H1 (cell line): Measurements from ENCODE around the gene MRPL11. TPM values are rescaled to one million over a fixed set of nuclear protein-coding genes. Genes with fewer than 3 reads are reported as not detected.

Experiments used
- BACH1 ChIP-seq: IDR thresholded peaks from 2 replicates; pipeline ENCODE4 v1.6.1; 2012; ENCODE audit warnings: low read length, improper control_type of control experiment
- KDM4A ChIP-seq: IDR thresholded peaks from one replicate; pipeline ENCODE4 v1.7.1; 2012; ENCODE audit warnings: low read depth, mild to moderate bottlenecking, moderate library complexity, low read length, inconsistent platforms; ENCODE audit not compliant: severe bottlenecking
- RBBP5 ChIP-seq: IDR thresholded peaks from 2 replicates; pipeline ENCODE4 v1.7.1; 2012; ENCODE audit warnings: low read depth, mild to moderate bottlenecking, inconsistent platforms, low read length, moderate library complexity, borderline replicate concordance
- TEAD4 ChIP-seq: IDR thresholded peaks from 2 replicates; pipeline ENCODE4 v1.6.1; 2012; ENCODE audit warnings: low read depth, low read length, inconsistent platforms, mixed read lengths
- polyA plus RNA-seq, 7 experiments: library from polyadenylated mRNA; depleted of rRNA in 3 of 7; stranded (reverse) in 5 of 7; unstranded in 2 of 7; fragments of >200 nt in 5 of 7; fragments of 200-250 nt in 2 of 7; gene quantifications; 1 replicate in 5 of 7; 2 replicates in 1 of 7; 4 replicates in 1 of 7; pipeline versions ENCODE4 v1.2.1 to v1.2.3, GENCODE V29; 2011 to 2013; ENCODE audit warnings: missing spikeins in 2 of 7, mixed read lengths in 2 of 7
- total RNA-seq: library from RNA; stranded (reverse); fragmentation: NEBNext Ultra II Directional; extraction: Animal tissue kit (Norgen Biotek cat#: 25700); gene quantifications from 2 replicates; pipeline ENCODE4 v1.2.1, GENCODE V29; 2021
- TF ChIP-seq, protein P1 (sequence below): fragments of 300-600 bp; sonication (generic); IDR thresholded peaks from 2 replicates; pipeline ENCODE4 v1.7.1; 2012; ENCODE audit warnings: low read length, moderate library complexity, mild to moderate bottlenecking, inconsistent platforms; ENCODE audit not compliant: insufficient replicate concordance

The MRPL11 gene
- total and polyA plus RNA-seq, 2 of the 8 experiments (the other 6 are each of a cell fraction or from before 2014, with no cell fraction given), result 105 to 141 TPM

DNA sequence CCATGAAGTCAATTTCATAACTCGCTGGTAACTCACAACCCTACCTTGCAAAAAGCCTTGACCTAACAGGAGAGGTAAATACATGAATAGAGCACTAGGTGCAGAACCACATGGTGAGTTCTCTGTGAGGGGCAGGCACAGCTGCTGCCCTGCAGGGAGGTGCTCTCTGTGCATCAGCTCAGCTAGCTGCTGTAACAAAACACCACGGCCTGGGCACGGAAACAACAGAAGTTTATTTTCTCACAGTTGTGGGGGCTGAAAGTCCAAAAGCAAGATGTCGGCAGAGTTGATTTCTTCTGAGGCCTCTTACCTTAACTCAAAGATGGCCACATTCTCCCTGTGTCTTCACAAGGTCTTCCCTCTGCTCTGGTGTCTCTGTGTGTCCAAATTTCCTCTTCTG is 13.0 kb upstream of the MRPL11 start (continued):
- TF ChIP-seq, protein P1, sequence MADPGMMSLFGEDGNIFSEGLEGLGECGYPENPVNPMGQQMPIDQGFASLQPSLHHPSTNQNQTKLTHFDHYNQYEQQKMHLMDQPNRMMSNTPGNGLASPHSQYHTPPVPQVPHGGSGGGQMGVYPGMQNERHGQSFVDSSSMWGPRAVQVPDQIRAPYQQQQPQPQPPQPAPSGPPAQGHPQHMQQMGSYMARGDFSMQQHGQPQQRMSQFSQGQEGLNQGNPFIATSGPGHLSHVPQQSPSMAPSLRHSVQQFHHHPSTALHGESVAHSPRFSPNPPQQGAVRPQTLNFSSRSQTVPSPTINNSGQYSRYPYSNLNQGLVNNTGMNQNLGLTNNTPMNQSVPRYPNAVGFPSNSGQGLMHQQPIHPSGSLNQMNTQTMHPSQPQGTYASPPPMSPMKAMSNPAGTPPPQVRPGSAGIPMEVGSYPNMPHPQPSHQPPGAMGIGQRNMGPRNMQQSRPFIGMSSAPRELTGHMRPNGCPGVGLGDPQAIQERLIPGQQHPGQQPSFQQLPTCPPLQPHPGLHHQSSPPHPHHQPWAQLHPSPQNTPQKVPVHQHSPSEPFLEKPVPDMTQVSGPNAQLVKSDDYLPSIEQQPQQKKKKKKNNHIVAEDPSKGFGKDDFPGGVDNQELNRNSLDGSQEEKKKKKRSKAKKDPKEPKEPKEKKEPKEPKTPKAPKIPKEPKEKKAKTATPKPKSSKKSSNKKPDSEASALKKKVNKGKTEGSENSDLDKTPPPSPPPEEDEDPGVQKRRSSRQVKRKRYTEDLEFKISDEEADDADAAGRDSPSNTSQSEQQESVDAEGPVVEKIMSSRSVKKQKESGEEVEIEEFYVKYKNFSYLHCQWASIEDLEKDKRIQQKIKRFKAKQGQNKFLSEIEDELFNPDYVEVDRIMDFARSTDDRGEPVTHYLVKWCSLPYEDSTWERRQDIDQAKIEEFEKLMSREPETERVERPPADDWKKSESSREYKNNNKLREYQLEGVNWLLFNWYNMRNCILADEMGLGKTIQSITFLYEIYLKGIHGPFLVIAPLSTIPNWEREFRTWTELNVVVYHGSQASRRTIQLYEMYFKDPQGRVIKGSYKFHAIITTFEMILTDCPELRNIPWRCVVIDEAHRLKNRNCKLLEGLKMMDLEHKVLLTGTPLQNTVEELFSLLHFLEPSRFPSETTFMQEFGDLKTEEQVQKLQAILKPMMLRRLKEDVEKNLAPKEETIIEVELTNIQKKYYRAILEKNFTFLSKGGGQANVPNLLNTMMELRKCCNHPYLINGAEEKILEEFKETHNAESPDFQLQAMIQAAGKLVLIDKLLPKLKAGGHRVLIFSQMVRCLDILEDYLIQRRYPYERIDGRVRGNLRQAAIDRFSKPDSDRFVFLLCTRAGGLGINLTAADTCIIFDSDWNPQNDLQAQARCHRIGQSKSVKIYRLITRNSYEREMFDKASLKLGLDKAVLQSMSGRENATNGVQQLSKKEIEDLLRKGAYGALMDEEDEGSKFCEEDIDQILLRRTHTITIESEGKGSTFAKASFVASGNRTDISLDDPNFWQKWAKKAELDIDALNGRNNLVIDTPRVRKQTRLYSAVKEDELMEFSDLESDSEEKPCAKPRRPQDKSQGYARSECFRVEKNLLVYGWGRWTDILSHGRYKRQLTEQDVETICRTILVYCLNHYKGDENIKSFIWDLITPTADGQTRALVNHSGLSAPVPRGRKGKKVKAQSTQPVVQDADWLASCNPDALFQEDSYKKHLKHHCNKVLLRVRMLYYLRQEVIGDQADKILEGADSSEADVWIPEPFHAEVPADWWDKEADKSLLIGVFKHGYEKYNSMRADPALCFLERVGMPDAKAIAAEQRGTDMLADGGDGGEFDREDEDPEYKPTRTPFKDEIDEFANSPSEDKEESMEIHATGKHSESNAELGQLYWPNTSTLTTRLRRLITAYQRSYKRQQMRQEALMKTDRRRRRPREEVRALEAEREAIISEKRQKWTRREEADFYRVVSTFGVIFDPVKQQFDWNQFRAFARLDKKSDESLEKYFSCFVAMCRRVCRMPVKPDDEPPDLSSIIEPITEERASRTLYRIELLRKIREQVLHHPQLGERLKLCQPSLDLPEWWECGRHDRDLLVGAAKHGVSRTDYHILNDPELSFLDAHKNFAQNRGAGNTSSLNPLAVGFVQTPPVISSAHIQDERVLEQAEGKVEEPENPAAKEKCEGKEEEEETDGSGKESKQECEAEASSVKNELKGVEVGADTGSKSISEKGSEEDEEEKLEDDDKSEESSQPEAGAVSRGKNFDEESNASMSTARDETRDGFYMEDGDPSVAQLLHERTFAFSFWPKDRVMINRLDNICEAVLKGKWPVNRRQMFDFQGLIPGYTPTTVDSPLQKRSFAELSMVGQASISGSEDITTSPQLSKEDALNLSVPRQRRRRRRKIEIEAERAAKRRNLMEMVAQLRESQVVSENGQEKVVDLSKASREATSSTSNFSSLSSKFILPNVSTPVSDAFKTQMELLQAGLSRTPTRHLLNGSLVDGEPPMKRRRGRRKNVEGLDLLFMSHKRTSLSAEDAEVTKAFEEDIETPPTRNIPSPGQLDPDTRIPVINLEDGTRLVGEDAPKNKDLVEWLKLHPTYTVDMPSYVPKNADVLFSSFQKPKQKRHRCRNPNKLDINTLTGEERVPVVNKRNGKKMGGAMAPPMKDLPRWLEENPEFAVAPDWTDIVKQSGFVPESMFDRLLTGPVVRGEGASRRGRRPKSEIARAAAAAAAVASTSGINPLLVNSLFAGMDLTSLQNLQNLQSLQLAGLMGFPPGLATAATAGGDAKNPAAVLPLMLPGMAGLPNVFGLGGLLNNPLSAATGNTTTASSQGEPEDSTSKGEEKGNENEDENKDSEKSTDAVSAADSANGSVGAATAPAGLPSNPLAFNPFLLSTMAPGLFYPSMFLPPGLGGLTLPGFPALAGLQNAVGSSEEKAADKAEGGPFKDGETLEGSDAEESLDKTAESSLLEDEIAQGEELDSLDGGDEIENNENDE, result no peak
- no peak for TF ChIP-seq RBBP5
- TF ChIP-seq BACH1, result no peak
- no peak for TF ChIP-seq KDM4A
- TF ChIP-seq TEAD4, result no peak
- TF ChIP-seq, all 59 proteins: peak for 0
